Activated naive CD4-positive, alpha-beta T cell (primary cell): ENCODE measurements around the gene SEMG2.

Source experiments
- DNase-seq, 4 experiments: peaks; one replicate each; lab custom pipeline; 2025; lab: John Stamatoyannopoulos, UW

SEMG2 gene

GRCh38 chr20:45221076-45221475 lies at the start of gene SEMG2:
SEMG2 (plus strand) TSS chr20:45221373; CDS start chr20:45221390, 17 bp downstream.
- DNase-seq, result no peak

- no peak for DNase-seq
Measured at GRCh38 chr20:45173522-45173921, 47.7 kb upstream of the SEMG2 start.

GRCh38 chr20:45174434-45175364 lies 46.5 kb upstream of the SEMG2 start, which contains the start of gene PI3:
PI3 (plus strand) TSS chr20:45174902; CDS start chr20:45174923, 21 bp downstream.
- DNase-seq, result no peak

- DNase-seq, result no peak
Measured at GRCh38 chr20:45176526-45177267, 44.5 kb upstream of the SEMG2 start.

GRCh38 chr20:45179166-45179565 lies 42.0 kb upstream of the SEMG2 start:
- DNase-seq, result no peak

- no peak for DNase-seq
Measured at GRCh38 chr20:45181639-45182038, 39.5 kb upstream of the SEMG2 start.

- DNase-seq, result no peak
Measured at GRCh38 chr20:45183084-45183483, 38.1 kb upstream of the SEMG2 start.

GRCh38 chr20:45187693-45188092 lies 33.5 kb upstream of the SEMG2 start:
- no peak for DNase-seq

- DNase-seq, result no peak
Measured at GRCh38 chr20:45189067-45189609, 32.0 kb upstream of the SEMG2 start.

- no peak for DNase-seq
Measured at GRCh38 chr20:45189861-45190260, 31.3 kb upstream of the SEMG2 start.

GRCh38 chr20:45191926-45192325 lies 29.2 kb upstream of the SEMG2 start:
- DNase-seq, result no peak

GRCh38 chr20:45193331-45193730 lies 27.8 kb upstream of the SEMG2 start:
- DNase-seq, result no peak

GRCh38 chr20:45206725-45207124 lies 14.4 kb upstream of the SEMG2 start, which contains the start of gene SEMG1:
SEMG1 (plus strand) TSS chr20:45207033; CDS start chr20:45207054, 21 bp downstream.
- DNase-seq, result no peak

GRCh38 chr20:45209924-45210323 lies 11.2 kb upstream of the SEMG2 start:
- no peak for DNase-seq

- DNase-seq, result no peak
Measured at GRCh38 chr20:45211569-45212474, 9.4 kb upstream of the SEMG2 start.

- DNase-seq, result no peak
Measured at GRCh38 chr20:45212836-45213235, 8.3 kb upstream of the SEMG2 start.

GRCh38 chr20:45218124-45218523 lies 3.0 kb upstream of the SEMG2 start:
- no peak for DNase-seq

GRCh38 chr20:45218636-45219035 lies 2.5 kb upstream of the SEMG2 start:
- DNase-seq, result no peak

GRCh38 chr20:45223136-45223535 lies 2.0 kb downstream of the SEMG2 start:
- DNase-seq, result no peak

GRCh38 chr20:45226287-45226686 lies 5.1 kb downstream of the SEMG2 start:
- DNase-seq, result no peak

- peak in 3 of 4 experiments; percentile 2 to 4 (median 4) for DNase-seq
Measured at GRCh38 chr20:45229264-45230056, 8.3 kb downstream of the SEMG2 start.
